K562 (cell line): ENCODE results near the gene P3H1. TPM values are rescaled to one million over a fixed set of nuclear protein-coding genes. Genes with fewer than 3 reads are reported as not detected.
A peak's percentile ranks its signal among the peaks of the same experiment; 100 is the strongest.

ENCODE experiments used
- CREM ChIP-seq: IDR thresholded peaks from 2 replicates; pipeline ENCODE4 v1.6.1; 2014; ENCODE audit warnings: antibody characterized with exemption, low read depth
- EGR1 ChIP-seq: fragments of 450-650 bp; conservative IDR thresholded peaks from 2 replicates; pipeline ENCODE4 v1.6.1; 2017; ENCODE audit warnings: mild to moderate bottlenecking
- FOXJ3 ChIP-seq: sonication (generic); formaldehyde crosslinking; IDR thresholded peaks from 2 replicates; pipeline ENCODE4 v1.4.0; 2020; ENCODE audit warnings: mild to moderate bottlenecking, missing genetic modification reagents
- FOXM1 ChIP-seq, 2 experiments: fragments of 450-650 bp in 1 of 2; sonication (generic) in 1 of 2; formaldehyde crosslinking in 1 of 2; IDR thresholded peaks; 2 replicates each; pipeline versions ENCODE4 v1.6.1 to v1.9.0; 2017 to 2022; ENCODE audit warnings: low read depth in 2 of 2, mild to moderate bottlenecking in 2 of 2, missing genetic modification reagents in 1 of 2, moderate library complexity in 1 of 2
- MAX ChIP-seq: sonication (generic); formaldehyde crosslinking; IDR thresholded peaks from 2 replicates; pipeline ENCODE4 v1.9.0; 2022; ENCODE audit warnings: mild to moderate bottlenecking, missing genetic modification reagents
- MGA ChIP-seq: fragments of 450-650 bp; IDR thresholded peaks from 2 replicates; pipeline ENCODE4 v1.6.1; 2016; ENCODE audit warnings: mild to moderate bottlenecking, moderate library complexity
- MLLT1 ChIP-seq, 2 experiments: fragments of 450-650 bp; IDR thresholded peaks; 2 replicates each; pipeline ENCODE4 v1.6.1; 2016
- MXI1 ChIP-seq: IDR thresholded peaks from 2 replicates; pipeline ENCODE4 v1.6.1; 2011; ENCODE audit warnings: low read depth, mild to moderate bottlenecking, improper control_type of control experiment, low read length
- NR4A1 ChIP-seq, 2 experiments: fragments of 250-450 bp in 1 of 2; fragments of 450-650 bp in 1 of 2; sonication (Bioruptor Pico) in 1 of 2; IDR thresholded peaks; 2 replicates each; pipeline versions ENCODE4 v1.4.0 to v1.6.1; 2016 to 2020; ENCODE audit warnings: mild to moderate bottlenecking in 2 of 2, missing compliant biosample characterization in 1 of 2, missing genetic modification characterization in 1 of 2, moderate library complexity in 1 of 2
- SNIP1 ChIP-seq: fragments of 450-650 bp; IDR thresholded peaks from 2 replicates; pipeline ENCODE4 v1.7.1; 2017; ENCODE audit warnings: low read depth, mild to moderate bottlenecking
- SUPT5H ChIP-seq: fragments of 450-650 bp; IDR thresholded peaks from 2 replicates; pipeline ENCODE4 v1.6.1; 2016
- ZNF23 ChIP-seq: fragments of 250-450 bp; sonication (Bioruptor Pico); IDR thresholded peaks from 2 replicates; pipeline ENCODE4 v1.4.0; 2020; ENCODE audit warnings: mild to moderate bottlenecking
- ZNF436 ChIP-seq: fragments of 250-450, 450-650 bp; sonication (Bioruptor Pico); formaldehyde crosslinking; IDR thresholded peaks from 2 replicates; pipeline ENCODE4 v1.7.0; 2020; ENCODE audit warnings: mild to moderate bottlenecking
- ZNF444 ChIP-seq: fragments of 250-450 bp; sonication (Bioruptor Pico); IDR thresholded peaks from 2 replicates; pipeline ENCODE4 v1.4.0; 2020; ENCODE audit warnings: mild to moderate bottlenecking, moderate library complexity
- polyA plus RNA-seq, 8 experiments: library from polyadenylated mRNA; depleted of rRNA in 4 of 8; stranded (reverse) in 5 of 8; unstranded in 3 of 8; fragments of >200 nt; fragmentation: Nextera tagmentation in 2 of 8; fragmentation: Illumina TruSeq in 1 of 8; extraction: Ambion mirVana in 2 of 8; extraction: Trizol in 1 of 8; gene quantifications; 2 replicates each; pipeline versions ENCODE4 v1.2.1 to v1.2.3, GENCODE V29; 2011 to 2014; ENCODE audit warnings: inconsistent platforms in 1 of 8, missing spikeins in 1 of 8
- total RNA-seq, 7 experiments: library from RNA; depleted of rRNA in 6 of 7; stranded (reverse); fragments of >200 nt in 6 of 7; fragmentation: Illumina TruSeq in 2 of 7; extraction: Trizol in 2 of 7; gene quantifications; 2 replicates each; pipeline versions ENCODE4 v1.2.1 to v1.2.3, GENCODE V29; 2011 to 2021; ENCODE audit warnings: low replicate concordance in 1 of 7

The P3H1 gene
- total and polyA plus RNA-seq, 9 of the 15 experiments (the other 6 are each of a cell fraction or from before 2014, with no cell fraction given): 1.7 to 81.7 (median 45.7) TPM

GRCh38 chr1:42766741-42767509, at the start of gene P3H1, which contains the start of gene C1orf50 (continued):
- peak; percentile 98 for TF ChIP-seq SUPT5H
- no peak for TF ChIP-seq ZNF436
- no peak for TF ChIP-seq MGA
- TF ChIP-seq CREM: peak; percentile 43
- TF ChIP-seq MLLT1 (IDR thresholded peaks at IDR 0.05): peak in 1 of 2 experiments; percentile 15; a peak in 1 of 4 replicates
- no peak for TF ChIP-seq SNIP1
- TF ChIP-seq MAX: peak; percentile 72; the same call in 1 of the 2 replicates
- no peak for TF ChIP-seq FOXM1 (IDR thresholded peaks at IDR 0.05; ENCODE audit: low read depth)
- 0 out of 2 replicates have a peak, but pooled peaks have one; percentile 83 for TF ChIP-seq FOXM1 (CRISPR knock-in tag; IDR thresholded peaks at IDR 0.05; ENCODE audit: low read depth)
- TF ChIP-seq ZNF444 (CRISPR knock-in tag): no peak
- TF ChIP-seq EGR1: peak; percentile 94
- no peak; the same call in 1 of the 2 replicates for TF ChIP-seq NR4A1 (CRISPR knock-in tag; IDR thresholded peaks at IDR 0.05)
- TF ChIP-seq NR4A1 (tag; IDR thresholded peaks at IDR 0.05): no peak
- no peak for TF ChIP-seq ZNF23 (CRISPR knock-in tag)
- TF ChIP-seq FOXJ3: no peak
- no peak; the same call in 1 of the 2 replicates for TF ChIP-seq MXI1
